ENCODE measurements around the gene COCH. TPM values are rescaled to one million over a fixed set of nuclear protein-coding genes. Genes with fewer than 3 reads are reported as not detected.

Gene COCH
- total RNA-seq (1.6 TPM), polyA plus RNA-seq (ENCODE audit: insufficient read depth, low read depth, low replicate concordance) (1.8 TPM)
- long read RNA-seq, donor 1, result 0 reads
- long read RNA-seq, donor 2, partial matches to known transcripts, result 6 of 8 reads
- long read RNA-seq, donor 2, other reads (novel, unspliced or antisense), result 0 of 8 reads
- long read RNA-seq, donor 3, result 0 reads
- long read RNA-seq, donor 4, result 0 reads
- long read RNA-seq, donor 5, result 0 reads
- long read RNA-seq, donor 6, result 0 reads
- long read RNA-seq, donor 7, partial matches to known transcripts, result 0 of 15 reads
- long read RNA-seq, donor 7, other reads (novel, unspliced or antisense), result 14 of 15 reads
- long read RNA-seq, donor 8, result 0 reads
- long read RNA-seq, donor 9, partial matches to known transcripts, result 0 of 1 reads
- long read RNA-seq, donor 9, other reads (novel, unspliced or antisense), result 0 of 1 reads
- long read RNA-seq, donor 10, partial matches to known transcripts, result 18 of 18 reads
- long read RNA-seq, donor 10, other reads (novel, unspliced or antisense), result 0 of 18 reads

DNA sequence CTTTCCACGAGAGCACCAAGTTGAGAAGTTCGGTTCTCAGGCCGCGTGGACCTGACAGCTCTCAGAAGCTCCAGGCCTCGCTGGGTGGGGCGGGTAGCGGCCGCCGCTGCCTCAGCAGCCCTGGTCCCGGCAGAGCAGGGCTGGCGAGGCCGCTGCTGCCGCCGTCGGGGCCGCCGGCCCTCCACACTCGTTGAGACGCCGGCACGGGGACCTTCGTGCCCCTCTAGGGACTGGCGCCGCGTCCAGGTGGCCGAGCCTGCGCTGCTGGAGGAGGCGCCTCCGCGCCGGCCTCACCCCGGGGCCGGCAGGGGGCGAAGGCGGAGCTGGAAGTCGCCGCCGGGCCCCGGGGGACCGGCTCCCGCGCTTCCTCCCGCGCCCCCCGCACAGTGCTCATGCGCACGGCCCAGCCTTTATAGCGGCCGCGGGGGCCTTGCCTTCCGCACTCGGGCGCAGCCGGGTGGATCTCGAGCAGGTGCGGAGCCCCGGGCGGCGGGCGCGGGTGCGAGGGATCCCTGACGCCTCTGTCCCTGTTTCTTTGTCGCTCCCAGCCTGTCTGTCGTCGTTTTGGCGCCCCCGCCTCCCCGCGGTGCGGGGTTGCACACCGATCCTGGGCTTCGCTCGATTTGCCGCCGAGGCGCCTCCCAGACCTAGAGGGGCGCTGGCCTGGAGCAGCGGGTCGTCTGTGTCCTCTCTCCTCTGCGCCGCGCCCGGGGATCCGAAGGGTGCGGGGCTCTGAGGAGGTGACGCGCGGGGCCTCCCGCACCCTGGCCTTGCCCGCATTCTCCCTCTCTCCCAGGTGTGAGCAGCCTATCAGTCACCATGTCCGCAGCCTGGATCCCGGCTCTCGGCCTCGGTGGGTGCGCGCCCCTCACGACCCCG is at the start of gene COCH:
Gene COCH, plus strand, starts transcription at position 440 of the 879 bp plus-strand sequence. Its CDS starts 380 bp downstream, at position 820.
- H3K4me3 ChIP-seq (ENCODE audit: low read length in 3 of 3), result peak within 1 kb of the TSS in 2 of 3 donors; percentile 47 to 50
- intact Hi-C loops (cut with DNase I), result no loop called here
- H3K27me3 ChIP-seq (ENCODE audit: control insufficient read depth, insufficient read depth, low read length), result peaks cover 14% of the 10 kb centered on the region
- DNase-seq, result peak; percentile 50 to 76 (median 66)
- H3K4me1 ChIP-seq (ENCODE audit: control insufficient read depth in 2 of 3, insufficient read depth in 2 of 3, low read depth in 1 of 3, low read length in 3 of 3), result peaks cover 0 to 5% (median 0%) of the 10 kb centered on the region in 3 donors
- FAIRE-seq, result no peak
- TF ChIP-seq, protein P1, sequence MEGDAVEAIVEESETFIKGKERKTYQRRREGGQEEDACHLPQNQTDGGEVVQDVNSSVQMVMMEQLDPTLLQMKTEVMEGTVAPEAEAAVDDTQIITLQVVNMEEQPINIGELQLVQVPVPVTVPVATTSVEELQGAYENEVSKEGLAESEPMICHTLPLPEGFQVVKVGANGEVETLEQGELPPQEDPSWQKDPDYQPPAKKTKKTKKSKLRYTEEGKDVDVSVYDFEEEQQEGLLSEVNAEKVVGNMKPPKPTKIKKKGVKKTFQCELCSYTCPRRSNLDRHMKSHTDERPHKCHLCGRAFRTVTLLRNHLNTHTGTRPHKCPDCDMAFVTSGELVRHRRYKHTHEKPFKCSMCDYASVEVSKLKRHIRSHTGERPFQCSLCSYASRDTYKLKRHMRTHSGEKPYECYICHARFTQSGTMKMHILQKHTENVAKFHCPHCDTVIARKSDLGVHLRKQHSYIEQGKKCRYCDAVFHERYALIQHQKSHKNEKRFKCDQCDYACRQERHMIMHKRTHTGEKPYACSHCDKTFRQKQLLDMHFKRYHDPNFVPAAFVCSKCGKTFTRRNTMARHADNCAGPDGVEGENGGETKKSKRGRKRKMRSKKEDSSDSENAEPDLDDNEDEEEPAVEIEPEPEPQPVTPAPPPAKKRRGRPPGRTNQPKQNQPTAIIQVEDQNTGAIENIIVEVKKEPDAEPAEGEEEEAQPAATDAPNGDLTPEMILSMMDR (IDR thresholded peaks at IDR 0.05; ENCODE audit: borderline replicate concordance, extremely low read depth, insufficient read depth), result no peak
- no peaks in the 10 kb centered on the region for H3K9me3 ChIP-seq (ENCODE audit: control insufficient read depth in 2 of 3, insufficient read depth in 1 of 3, low read length in 3 of 3)
- no peak within 1 kb of the TSS for H3K9ac ChIP-seq (ENCODE audit: low read length in 3 of 3)
- H3K36me3 ChIP-seq (ENCODE audit: control insufficient read depth in 2 of 3, insufficient read depth in 3 of 3, low read length in 3 of 3), result no peaks in the 10 kb centered on the region
- H3K27ac ChIP-seq (ENCODE audit: low read depth in 2 of 2, low read length in 2 of 2), result no peak within 1 kb of the TSS

DNA sequence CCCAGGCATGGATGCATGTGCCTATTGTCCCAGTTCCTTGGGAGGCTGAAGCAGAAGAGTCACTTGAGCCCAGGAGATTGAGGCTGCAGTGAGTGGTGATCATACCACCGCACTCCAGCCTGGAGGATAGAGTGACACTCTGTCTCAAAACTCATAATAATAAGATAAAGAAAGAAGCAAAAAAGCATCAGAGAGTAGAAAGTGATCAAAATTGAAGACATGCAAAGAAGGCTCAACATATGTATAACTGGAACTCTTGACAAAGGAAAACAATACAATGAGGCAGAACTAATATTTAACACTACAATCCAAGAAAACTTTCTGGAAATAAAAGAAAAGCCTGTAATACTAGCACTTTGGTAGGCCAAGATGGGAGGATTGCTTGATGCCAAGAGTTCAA is 48.3 kb upstream of the COCH start:
- TF ChIP-seq, protein P1 (IDR thresholded peaks at IDR 0.05; ENCODE audit: borderline replicate concordance, extremely low read depth, insufficient read depth), result no peak
- intact Hi-C loops (cut with DNase I), result no loop called here
- DNase-seq (no peak), FAIRE-seq (no peak)
- Histone ChIP-seq H3K36me3 (ENCODE audit: control insufficient read depth in 2 of 3, insufficient read depth in 3 of 3, low read length in 3 of 3) (no peaks in the 10 kb centered on the region), H3K4me3 (ENCODE audit: low read length in 3 of 3) (no peak overlapping the region), H3K27me3 (ENCODE audit: control insufficient read depth, insufficient read depth, low read length) (no peaks in the 10 kb centered on the region), H3K9me3 (ENCODE audit: control insufficient read depth in 2 of 3, insufficient read depth in 1 of 3, low read length in 3 of 3) (peaks cover 0 to 8% (median 2%) of the 10 kb centered on the region in 3 donors), H3K4me1 (ENCODE audit: control insufficient read depth in 2 of 3, insufficient read depth in 2 of 3, low read depth in 1 of 3, low read length in 3 of 3) (no peaks in the 10 kb centered on the region), H3K27ac (ENCODE audit: low read depth in 2 of 2, low read length in 2 of 2) (no peak overlapping the region), H3K9ac (ENCODE audit: low read length in 3 of 3) (no peak overlapping the region)

DNA sequence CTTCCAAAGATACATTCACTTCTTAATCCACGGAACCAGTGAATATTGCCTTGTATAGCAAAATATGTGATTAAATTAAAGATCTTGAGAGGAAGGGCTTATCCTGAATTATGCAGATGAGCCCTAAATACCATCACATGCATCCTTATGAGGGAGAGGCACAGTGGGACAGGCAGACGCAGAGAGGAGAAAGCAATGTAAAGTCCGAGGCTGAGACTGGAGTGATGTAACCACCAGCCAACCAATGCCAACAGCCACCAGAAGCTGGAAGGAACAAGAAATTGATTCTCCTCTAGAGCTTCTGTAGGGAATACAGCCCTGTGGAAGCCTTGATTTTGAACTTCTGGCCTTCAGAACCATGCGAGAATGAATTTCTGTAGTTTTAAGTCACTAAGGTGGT is 44.5 kb upstream of the COCH start:
- intact Hi-C loops (cut with DNase I), result no loop called here
- Histone ChIP-seq H3K4me3 (ENCODE audit: low read length in 3 of 3) (no peak overlapping the region), H3K4me1 (ENCODE audit: control insufficient read depth in 2 of 3, insufficient read depth in 2 of 3, low read depth in 1 of 3, low read length in 3 of 3) (no peaks in the 10 kb centered on the region), H3K9ac (ENCODE audit: low read length in 3 of 3) (no peak overlapping the region), H3K9me3 (ENCODE audit: control insufficient read depth in 2 of 3, insufficient read depth in 1 of 3, low read length in 3 of 3) (peaks cover 0 to 8% (median 0%) of the 10 kb centered on the region in 3 donors), H3K27ac (ENCODE audit: low read depth in 2 of 2, low read length in 2 of 2) (no peak overlapping the region), H3K27me3 (ENCODE audit: control insufficient read depth, insufficient read depth, low read length) (no peaks in the 10 kb centered on the region), H3K36me3 (ENCODE audit: control insufficient read depth in 2 of 3, insufficient read depth in 3 of 3, low read length in 3 of 3) (no peaks in the 10 kb centered on the region)
- FAIRE-seq, result no peak
- DNase-seq, result no peak
- TF ChIP-seq, protein P1 (IDR thresholded peaks at IDR 0.05; ENCODE audit: borderline replicate concordance, extremely low read depth, insufficient read depth), result no peak
